ENCODE results near the gene AFAP1.

Gene AFAP1

GRCh38 chr4:7838136-7838782, 101.4 kb downstream of the AFAP1 start:
- DNase-seq, result no peak

GRCh38 chr4:7837597-7838135, 102.0 kb downstream of the AFAP1 start:
- no peak for DNase-seq

DNA sequence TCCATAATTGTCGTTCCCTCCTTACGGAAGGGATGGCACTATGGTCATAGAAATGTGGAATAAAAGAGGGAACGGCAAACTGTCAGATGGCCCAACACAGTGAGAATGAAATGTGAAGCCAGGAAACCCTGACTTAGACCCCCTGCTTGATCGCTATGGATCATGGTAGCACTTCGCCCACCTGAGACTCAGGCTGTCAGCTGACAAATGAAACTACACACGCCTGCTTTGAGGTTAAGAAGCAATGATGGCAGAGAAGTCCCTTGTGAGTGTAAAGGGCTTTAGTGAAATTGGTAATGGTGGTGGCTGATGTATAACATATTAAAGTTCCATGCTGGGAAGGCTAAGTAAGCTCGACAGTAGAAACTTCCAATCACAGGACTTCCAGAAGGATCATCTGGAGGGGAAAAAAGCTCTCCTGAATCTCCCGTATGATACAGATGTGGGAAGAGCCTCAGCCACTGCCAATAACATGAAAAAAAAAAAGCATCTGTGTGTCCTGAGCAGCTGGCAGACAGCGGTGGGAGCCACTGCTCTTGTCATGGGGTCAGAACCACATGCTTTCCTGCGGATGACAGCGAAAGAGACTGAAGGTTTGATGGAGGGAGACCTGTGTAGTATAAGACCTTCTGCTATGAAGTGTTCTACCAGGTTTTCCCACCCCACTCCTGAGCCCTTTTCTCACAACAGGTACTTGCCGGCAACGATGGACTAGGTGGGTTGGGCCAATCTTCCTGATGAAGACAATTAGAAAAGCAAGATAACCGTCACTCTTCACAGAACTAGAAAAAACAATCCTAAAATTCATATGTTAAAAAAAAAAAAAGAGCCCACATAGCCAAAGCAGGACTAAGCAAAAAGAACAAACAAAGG, 107.6 kb downstream of the AFAP1 start:
- no peak for DNase-seq

GRCh38 chr4:7831330-7831729, 108.3 kb downstream of the AFAP1 start:
- DNase-seq, result no peak

DNA sequence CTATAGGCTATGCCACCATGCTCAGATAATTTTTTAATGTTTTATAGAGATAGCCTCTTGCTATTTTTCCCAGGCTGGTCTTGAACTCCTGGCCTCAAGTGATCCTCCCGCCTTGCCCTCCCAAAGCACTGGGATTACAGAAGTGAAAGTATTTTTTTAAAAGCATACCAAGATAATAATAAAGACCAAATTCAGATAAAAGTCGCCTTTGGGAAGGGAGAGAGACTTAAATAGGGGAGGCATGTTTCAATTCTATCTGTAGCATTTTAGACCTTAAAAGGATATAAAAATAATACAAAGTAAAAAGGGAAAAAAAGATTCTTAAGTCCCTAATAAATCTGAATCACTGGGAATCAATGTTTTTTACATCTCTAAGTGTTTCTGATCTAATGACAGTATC, 108.9 kb downstream of the AFAP1 start:
- DNase-seq, result no peak

DNA sequence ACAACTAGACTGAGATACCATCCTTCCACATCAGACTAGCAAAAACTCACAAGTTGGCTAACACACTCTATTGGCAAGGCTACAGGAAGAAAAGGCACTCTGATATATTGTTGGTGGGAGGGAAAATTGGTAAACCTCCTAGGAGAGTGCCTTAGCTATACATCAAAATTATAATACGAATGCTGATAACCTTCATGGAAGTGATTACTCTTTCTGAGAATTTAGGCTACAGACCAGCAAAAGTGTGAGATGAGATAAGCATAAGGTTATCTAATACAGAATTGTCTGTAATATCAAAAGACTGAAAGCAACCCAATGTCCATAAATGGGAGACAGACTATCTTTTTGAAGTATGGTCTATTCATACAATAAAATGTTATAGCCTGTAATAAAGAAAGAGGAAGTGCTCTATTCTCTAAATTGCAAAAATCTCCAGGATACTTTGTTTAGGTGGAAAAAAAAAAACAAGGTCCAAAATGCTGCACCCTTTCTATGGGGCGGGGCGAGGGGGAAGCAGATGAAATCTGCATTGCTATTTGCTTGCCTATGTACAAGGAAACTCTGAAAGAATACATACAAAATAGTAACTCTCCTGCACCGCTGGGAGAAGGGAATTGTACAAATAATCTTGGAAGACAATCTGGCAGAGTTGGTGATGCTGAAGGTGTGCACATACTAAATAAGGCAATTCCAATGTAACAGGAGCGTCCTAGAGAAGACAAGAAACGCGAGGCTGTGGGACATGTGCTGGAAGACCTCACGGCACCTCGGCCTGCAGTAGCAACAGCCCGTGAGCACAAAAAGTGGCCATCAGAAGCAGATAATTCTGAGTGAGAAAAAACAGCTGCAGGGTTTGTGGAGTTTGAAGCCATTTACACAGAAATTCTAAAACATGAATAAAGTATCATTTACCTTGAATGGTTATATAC, 109.7 kb downstream of the AFAP1 start:
- no peak for DNase-seq

DNA sequence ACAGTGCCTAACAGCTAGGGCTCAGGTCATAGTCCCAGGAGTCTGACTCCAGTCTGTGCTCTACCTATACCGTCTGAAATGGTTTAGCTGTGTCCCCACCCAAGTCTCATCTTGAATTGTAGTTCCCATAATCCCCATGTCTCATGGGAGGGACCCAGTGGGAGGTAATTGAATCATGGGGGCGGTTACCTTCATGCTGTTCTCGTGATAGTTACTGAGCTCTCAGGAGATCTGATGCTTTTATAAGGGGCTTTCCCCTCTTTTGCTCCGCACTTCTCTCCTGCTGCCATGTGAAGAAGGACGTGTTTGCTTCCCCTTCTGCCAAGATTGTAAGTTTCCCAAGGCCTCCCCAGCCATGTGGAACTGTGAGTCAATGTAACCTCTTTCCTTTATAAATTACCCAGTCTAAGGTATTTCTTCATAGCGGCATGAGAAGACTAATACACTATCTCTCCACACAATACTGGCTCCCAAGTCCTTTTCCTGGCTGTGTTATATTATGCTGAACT, 110.8 kb downstream of the AFAP1 start:
- DNase-seq, result no peak

- peak; percentile 40 for DNase-seq
Measured at GRCh38 chr4:7828011-7828720, 111.5 kb downstream of the AFAP1 start.

- no peak for DNase-seq
Measured at GRCh38 chr4:7827566-7827965, 112.1 kb downstream of the AFAP1 start.

- DNase-seq, result no peak
Measured at GRCh38 chr4:7826909-7827306, 112.8 kb downstream of the AFAP1 start.

DNA sequence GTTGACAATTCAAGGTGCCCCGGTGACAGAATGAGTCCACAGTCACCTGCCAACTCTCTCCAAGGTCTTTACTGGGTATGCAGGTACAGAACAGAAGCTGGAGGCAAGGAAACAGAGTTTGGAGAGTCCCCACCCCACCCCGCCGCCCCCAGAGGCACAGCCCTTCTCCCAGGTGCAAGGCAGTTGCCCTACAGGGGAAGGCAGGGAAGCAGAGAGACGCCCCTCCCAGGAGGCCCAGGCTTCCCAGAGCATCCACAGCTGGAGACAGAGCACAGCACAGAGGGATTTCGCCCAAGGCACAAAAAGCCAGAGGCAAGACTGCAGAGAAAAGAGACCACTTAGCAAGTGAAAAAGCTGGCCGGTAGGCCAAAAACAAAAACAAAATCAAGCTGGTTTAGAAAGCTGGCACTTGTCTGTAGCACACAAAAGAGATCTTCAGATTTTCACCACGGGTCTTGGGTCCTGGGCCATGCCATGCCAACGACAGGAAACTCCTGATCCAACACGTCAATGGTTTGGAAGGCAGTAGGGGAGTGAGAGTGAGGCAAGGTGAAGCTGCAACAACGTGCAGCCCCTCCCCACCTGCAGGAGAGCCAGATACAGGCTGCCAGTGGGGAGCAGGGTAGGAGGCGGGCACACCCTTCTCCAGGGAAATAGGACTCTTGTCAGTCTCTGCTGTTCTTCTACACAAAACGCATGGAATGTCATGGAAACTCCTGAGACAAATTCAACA, 113.3 kb downstream of the AFAP1 start:
- DNase-seq, result no peak

DNA sequence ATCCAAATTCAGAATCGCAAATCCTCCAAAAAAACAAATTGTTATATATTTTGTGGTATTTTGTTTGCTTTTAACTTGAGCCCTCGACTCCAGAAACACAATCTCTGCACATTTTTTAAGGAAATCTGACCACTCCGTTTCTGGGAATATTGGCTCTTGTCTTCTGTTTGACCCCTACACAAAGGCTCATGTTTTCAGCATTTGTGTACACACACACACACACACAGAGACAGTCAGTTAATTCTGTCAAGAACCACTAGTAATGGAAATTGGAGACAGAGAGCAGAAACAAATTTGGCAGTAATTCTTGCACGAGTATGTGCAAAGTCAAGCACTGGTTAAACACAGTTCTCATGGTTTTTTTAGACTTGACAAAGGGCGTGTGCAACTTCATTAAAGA, 115.4 kb downstream of the AFAP1 start:
- DNase-seq, result no peak

GRCh38 chr4:7823416-7823824, 116.2 kb downstream of the AFAP1 start:
- DNase-seq, result no peak

GRCh38 chr4:7822877-7823276, 116.8 kb downstream of the AFAP1 start:
- no peak for DNase-seq

- no peak for DNase-seq
Measured at GRCh38 chr4:7822137-7822505, 117.5 kb downstream of the AFAP1 start.

- no peak for DNase-seq
Measured at GRCh38 chr4:7821245-7822136, 118.2 kb downstream of the AFAP1 start.

GRCh38 chr4:7820031-7820818, 119.4 kb downstream of the AFAP1 start:
- no peak for DNase-seq

GRCh38 chr4:7819446-7819845, 120.2 kb downstream of the AFAP1 start:
- DNase-seq, result no peak

DNA sequence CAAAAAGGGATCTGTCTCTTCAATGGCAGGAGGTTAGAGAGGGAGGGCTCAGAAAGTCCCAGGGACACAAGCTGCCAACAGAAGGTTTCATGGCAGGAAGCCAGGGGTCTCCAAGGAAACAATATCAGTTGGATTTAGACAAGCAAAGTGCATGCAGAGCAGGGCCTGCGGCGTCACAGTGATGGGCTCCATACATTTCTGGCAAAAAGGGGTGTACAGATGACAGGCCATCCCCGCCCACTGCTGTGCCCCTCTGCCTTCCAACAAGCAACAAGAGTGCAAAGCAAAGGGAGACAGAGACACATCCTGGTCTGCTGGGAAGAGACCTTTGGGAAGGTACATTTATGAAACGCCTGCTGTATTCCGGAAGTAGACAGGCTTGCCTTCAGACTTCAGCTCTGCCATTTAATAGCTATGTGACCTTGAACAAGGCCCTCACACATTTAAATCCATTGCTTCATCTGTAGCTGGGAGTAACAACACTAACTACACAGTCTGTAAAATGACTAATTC, 121.2 kb downstream of the AFAP1 start:
- DNase-seq, result no peak

Measured in T-helper 9 cell (primary cell).